GM18873 (cell line): Measurements from ENCODE around the gene TPP2.

ENCODE experiments used
- ATAC-seq: cut with Tn5 transposase; IDR thresholded peaks from one replicate; pipeline ENCODE4 v1.9.1; 2021; ENCODE audit warnings: mild to moderate bottlenecking, moderate library complexity, moderate number of reproducible peaks; ENCODE audit not compliant: unreplicated experiment, low FRiP score

The TPP2 gene

GRCh38 chr13:102686024-102686423 is 89.2 kb downstream of the TPP2 start:
- no peak for ATAC-seq

- no peak for ATAC-seq
These were observed 90.7 kb downstream of the TPP2 start for GRCh38 chr13:102687520-102687919.

GRCh38 chr13:102688306-102688973 is 91.7 kb downstream of the TPP2 start:
- no peak for ATAC-seq

- ATAC-seq = no peak
These were observed 94.1 kb downstream of the TPP2 start for GRCh38 chr13:102690883-102691282.

- no peak for ATAC-seq
These were observed 95.7 kb downstream of the TPP2 start for GRCh38 chr13:102692491-102692826.

- no peak for ATAC-seq
These were observed 96.5 kb downstream of the TPP2 start for GRCh38 chr13:102693250-102693649.

- ATAC-seq = no peak
These were observed 97.0 kb downstream of the TPP2 start for GRCh38 chr13:102693776-102694175.

GRCh38 chr13:102694937-102695336 is 98.2 kb downstream of the TPP2 start, which contains the start of gene METTL21C:
METTL21C (minus strand) TSS chr13:102695044; CDS start chr13:102694498, 546 bp downstream.
- ATAC-seq = no peak

- ATAC-seq = no peak
These were observed 99.7 kb downstream of the TPP2 start for GRCh38 chr13:102696465-102696864.

- no peak for ATAC-seq
These were observed 100.5 kb downstream of the TPP2 start for GRCh38 chr13:102697264-102697663.

GRCh38 chr13:102697929-102698648 is 101.3 kb downstream of the TPP2 start:
- ATAC-seq = no peak

GRCh38 chr13:102698649-102698980 is 101.8 kb downstream of the TPP2 start:
- no peak for ATAC-seq

GRCh38 chr13:102699504-102699903 is 102.7 kb downstream of the TPP2 start:
- no peak for ATAC-seq

- ATAC-seq = no peak
These were observed 103.6 kb downstream of the TPP2 start for GRCh38 chr13:102700088-102701031.

GRCh38 chr13:102701331-102701730 is 104.5 kb downstream of the TPP2 start:
- no peak for ATAC-seq

GRCh38 chr13:102702965-102703725 is 106.4 kb downstream of the TPP2 start:
- no peak for ATAC-seq

- ATAC-seq = no peak
These were observed 106.9 kb downstream of the TPP2 start for GRCh38 chr13:102703726-102704035.

- ATAC-seq = no peak
These were observed 107.7 kb downstream of the TPP2 start for GRCh38 chr13:102704238-102705058.

- no peak for ATAC-seq
These were observed 110.7 kb downstream of the TPP2 start for GRCh38 chr13:102707467-102707866.

- ATAC-seq = no peak
These were observed 111.4 kb downstream of the TPP2 start for GRCh38 chr13:102708211-102708610.
